Astrocyte of the cerebellum (primary cell): ENCODE data around the gene PSD.

Source experiments
- DNase-seq: peaks from one replicate; pipeline ENCODE4 v3.0.0-alpha.2; 2011; ENCODE audit warnings: low read depth
- H3K4me3 ChIP-seq: 2 replicates; pipeline ENCODE4 v1.5.1; 2011; ENCODE audit warnings: mild to moderate bottlenecking, low read depth, low read length, moderate library complexity
- in situ Hi-C: cut with HindIII; loops from 2 replicates; pipeline ENCODE4 v1.10.0; 2017; ENCODE audit warnings: low sequenced_read_pairs
- TF ChIP-seq, protein P1 (sequence below): IDR thresholded peaks from 2 replicates; pipeline ENCODE4 v1.5.1; 2012; ENCODE audit warnings: low read length, low read depth, moderate library complexity, mild to moderate bottlenecking; ENCODE audit errors: missing control alignments

The PSD gene

DNA sequence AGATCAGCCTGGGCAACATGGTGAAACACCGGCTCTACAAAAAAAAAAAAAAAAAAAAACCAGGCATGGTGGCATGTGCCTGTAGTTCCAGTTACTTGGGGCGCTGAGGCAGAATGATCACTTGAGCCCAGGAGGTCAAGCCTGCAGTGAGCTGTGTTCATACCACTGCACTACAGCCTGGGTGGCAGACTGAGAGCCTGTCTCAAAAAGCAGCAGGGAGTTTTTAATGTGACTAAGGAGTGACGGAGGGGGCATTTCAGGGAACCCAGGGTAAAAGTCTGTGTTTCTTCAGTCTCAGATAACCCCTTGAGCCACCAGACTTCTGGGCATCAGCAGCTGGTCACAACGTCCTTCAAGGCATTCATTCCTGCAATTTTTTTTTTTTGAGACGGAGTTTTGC is 34.9 kb upstream of the PSD start:
- DNase-seq, result no peak
- in situ Hi-C loops, result no loop called here
- TF ChIP-seq, protein P1, sequence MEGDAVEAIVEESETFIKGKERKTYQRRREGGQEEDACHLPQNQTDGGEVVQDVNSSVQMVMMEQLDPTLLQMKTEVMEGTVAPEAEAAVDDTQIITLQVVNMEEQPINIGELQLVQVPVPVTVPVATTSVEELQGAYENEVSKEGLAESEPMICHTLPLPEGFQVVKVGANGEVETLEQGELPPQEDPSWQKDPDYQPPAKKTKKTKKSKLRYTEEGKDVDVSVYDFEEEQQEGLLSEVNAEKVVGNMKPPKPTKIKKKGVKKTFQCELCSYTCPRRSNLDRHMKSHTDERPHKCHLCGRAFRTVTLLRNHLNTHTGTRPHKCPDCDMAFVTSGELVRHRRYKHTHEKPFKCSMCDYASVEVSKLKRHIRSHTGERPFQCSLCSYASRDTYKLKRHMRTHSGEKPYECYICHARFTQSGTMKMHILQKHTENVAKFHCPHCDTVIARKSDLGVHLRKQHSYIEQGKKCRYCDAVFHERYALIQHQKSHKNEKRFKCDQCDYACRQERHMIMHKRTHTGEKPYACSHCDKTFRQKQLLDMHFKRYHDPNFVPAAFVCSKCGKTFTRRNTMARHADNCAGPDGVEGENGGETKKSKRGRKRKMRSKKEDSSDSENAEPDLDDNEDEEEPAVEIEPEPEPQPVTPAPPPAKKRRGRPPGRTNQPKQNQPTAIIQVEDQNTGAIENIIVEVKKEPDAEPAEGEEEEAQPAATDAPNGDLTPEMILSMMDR, result no peak
- H3K4me3 ChIP-seq, result no peak overlapping the region

DNA sequence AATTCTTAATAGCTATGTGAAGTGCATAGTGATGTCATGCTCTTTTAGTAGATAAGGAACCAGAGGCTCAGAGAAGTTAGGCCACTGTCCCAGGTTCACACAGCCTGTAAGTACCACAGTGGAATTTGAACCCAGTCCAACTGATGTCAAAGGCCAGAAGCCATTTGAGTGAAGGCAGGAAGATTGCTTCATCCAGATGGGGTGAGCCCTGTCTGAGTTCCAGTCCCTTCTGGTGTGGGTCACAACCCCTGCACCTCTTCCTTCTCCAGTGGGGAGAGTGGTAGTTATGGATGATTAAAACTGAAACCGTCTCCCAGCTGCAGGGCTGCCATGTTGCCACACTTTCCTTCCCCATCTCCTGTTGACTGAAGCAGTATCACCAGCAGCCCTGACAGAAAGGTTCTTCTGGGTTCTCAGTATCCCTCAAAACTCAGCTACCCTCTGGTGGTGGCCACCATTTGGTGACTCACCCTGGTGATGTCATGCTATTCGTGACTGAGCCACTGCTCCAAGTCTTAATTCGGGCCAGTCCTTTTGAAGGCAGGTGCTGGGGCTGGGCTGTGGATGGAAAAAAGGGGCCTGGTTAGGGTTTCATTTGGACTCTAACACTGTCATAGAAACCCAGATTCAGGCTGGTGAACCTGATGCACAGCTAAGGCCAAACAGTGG is 34.2 kb upstream of the PSD start:
- no peak overlapping the region for H3K4me3 ChIP-seq
- in situ Hi-C loops, result no loop called here
- TF ChIP-seq, protein P1, result no peak
- no peak for DNase-seq

DNA sequence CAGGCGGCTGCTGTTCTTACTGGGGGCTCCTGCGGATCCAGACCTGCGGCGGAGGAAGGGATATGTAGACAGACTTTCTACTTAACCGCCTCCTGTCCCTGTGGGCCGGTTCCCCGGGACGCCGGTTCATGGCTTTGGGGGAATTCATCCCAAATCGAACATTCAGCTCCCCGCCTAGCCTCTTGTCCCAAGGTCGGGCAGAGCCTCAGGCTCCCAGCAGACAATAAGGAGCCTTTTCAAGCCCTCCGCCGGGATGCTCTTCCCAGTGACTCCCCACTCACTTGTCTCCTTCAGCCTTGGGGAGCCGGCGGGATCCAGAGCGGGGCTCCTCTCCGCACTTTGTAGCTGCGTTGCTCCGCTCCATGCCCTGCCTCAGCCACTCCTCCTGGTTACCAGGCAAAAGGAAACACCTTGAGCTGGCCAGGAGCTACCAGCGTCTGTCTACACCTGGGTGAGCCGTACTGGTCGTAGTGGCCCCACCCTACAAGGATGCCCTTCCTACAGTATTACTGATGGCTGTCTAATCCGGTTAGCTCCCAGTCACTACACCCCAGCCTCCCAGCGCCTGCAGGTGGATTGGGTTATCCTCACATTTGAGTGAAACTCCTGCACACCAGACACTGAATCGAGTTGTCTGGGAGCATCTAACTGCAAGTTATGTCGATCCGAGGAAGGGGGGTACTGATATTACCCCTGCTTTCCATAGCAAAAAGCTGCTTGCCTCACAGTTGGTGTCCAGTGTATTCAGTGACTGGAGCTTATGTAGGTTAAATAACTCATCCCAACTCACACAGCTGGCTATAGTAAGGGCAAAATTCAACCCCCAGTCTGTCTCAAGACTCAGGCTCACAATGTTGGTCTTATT is 32.8 kb upstream of the PSD start, which contains the start of gene C10orf95:
C10orf95 (minus strand) TSS at position 439 of the 865 bp plus-strand sequence. CDS start 450 bp downstream, outside the sequence.
- TF ChIP-seq, protein P1, result no peak
- no peak for DNase-seq
- in situ Hi-C loops, result no loop called here
- H3K4me3 ChIP-seq, result peak within 1 kb of the TSS; percentile 60

DNA sequence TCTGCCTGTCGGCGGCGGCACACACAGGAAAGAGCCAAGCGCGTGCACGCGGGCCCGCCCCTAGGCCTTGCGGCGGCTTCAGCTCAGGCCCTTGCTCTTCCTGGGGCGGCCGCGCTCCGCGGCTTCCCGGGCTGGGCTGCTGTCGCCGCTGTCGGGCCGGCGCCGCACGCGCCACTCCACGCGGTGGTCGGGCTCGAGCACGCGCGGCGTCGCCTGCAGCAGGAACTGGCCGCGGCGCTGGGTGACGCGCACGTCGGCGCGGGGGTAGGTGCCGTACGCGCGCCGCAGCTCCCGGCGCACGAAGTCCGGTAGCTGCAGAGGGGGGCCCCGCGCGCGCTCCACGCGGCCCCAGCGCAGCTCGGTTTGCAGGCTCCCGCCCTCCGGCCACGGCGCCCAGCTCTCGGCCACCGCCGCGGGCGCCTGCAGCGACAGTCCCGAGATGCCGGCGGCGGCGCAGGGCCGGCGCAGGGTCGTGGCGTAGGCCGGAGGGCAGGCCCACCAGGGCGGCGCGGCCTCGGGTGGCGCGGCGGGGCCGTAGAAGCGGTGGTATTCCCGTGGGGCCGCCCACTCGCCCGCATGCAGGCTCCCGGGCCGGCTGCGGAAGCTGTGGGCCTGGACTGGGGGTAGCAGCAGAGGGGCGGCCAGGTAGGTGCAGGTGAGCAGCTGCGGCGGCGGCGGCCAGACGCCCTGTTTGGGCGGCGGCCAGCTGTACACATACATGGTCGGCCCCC is 32.0 kb upstream of the PSD start:
- in situ Hi-C loops, result no loop called here
- DNase-seq, result no peak
- TF ChIP-seq, protein P1, result no peak
- peak overlapping the region; percentile 60 for H3K4me3 ChIP-seq

DNA sequence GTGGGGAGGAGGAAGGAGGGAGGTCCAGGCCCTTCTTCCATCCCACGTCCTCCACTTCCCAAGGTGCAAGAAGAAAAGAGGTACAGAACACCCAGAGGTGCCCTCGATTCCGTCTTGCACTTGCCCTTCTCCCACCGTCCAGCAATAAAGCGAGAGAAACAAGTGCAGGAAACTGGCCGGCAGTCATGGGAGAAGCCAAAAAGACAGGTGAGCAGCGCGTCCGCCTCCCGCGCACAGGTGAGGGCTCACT is 31.5 kb upstream of the PSD start:
- H3K4me3 ChIP-seq, result peak overlapping the region; percentile 60
- in situ Hi-C loops, result no loop called here
- DNase-seq, result no peak
- TF ChIP-seq, protein P1, result no peak

DNA sequence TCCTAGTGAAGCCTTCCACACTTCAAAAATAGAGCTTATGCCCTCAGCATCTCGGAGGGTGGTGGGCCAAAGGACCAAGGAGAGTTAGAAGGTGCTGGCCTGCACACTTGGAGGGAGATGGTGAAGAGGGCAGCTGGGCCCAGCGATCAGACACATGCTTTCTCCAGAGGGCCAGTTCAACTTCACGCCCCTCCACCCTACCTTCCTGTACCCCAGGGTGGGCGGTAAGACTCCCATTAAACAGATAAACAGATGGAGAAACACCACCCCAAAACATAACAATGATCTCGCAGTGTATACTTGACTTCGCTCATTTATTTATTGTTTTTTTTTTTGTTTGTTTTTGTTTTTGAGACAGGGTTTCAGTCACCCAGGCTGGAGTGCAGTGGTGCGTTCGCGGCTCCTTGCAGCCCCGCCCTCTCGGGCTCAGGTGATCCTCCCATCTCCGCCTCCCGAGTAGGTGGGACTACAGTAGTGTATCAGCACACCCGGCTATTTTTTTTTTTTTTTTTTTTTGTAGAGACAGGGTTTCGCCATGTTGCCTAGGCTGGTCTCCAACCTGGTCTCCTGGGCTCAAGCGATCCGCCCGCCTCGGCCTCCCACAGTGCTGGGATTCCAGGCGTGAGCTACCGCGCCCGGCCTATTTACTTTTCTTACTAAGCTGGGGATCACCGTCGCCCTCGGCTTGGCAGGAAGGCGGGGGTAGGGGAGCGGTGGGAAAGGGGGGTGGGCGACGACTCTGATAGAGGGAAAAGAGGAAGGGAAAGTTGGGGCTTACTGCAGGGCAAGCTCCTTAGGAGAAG is 30.9 kb upstream of the PSD start:
- TF ChIP-seq, protein P1, result no peak
- no peak for DNase-seq
- in situ Hi-C loops, result no loop called here

More for the DNA sequence above, 30.9 kb upstream of the PSD start:
- peak overlapping the region; percentile 60 for H3K4me3 ChIP-seq
